ENCODE results near the gene TMED4. TPM values are rescaled to one million over a fixed set of nuclear protein-coding genes. Genes with fewer than 3 reads are reported as not detected.

TMED4 gene
- polyA plus RNA-seq, 1 donor (not counting 4 experiments of a cell fraction or from before 2014, with no cell fraction given): 45.8 TPM

DNA sequence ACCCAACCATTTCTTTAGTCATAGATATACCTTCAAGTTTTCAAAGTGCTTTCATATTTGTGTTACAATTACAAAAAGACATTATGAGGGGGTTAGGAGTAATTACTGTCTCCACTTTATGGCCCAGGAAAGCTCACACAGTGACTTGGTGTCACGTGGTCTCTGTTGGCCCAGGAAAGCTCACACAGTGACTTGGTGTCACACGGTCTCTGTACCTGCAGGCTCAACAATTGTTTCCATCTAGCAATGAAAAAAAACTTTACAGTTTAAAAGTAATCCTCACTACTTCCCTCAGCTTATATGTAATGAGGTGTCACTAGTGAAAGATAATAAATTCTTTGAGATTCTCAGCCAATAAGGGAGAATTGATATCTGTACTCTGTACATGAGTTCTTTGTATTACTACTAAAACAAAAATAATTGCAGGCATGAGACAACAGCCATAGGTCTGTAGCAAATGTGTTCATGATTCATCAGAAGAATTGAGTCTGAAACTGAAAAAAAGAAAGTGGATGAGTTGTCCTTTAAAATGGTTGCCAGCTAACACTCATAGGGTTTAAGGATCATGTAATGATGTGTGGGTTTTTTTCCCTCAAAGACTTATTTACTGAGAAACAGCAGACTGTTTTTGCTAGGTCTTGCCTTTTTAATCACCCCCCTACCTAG lies 35.3 kb upstream of the TMED4 start:
- Histone ChIP-seq H4K20me1 (ENCODE audit: control insufficient read depth, extremely low read depth, insufficient read depth, low read length) (no peaks in the 10 kb centered on the region), H3K9ac (ENCODE audit: control insufficient read depth, extremely low read depth, insufficient read depth, low read length) (peak overlapping the region; percentile 63), H2AFZ (ENCODE audit: control insufficient read depth, low read length) (no peak overlapping the region), H3K9me3 (ENCODE audit: control insufficient read depth, low read depth, low read length) (no peaks in the 10 kb centered on the region), H3K79me2 (ENCODE audit: control insufficient read depth, insufficient read depth, low read length) (peaks cover 97% of the 10 kb centered on the region), H3K4me3 (ENCODE audit: control insufficient read depth in 2 of 3, extremely low read depth in 1 of 3, insufficient read depth in 2 of 3, low read depth in 1 of 3, low read length in 3 of 3) (no peak overlapping the region), H3K9me1 (ENCODE audit: control insufficient read depth, extremely low read depth, insufficient read depth, low read length) (no peaks in the 10 kb centered on the region), H3K27me3 (ENCODE audit: control insufficient read depth, extremely low read depth, insufficient read depth, low read length) (no peaks in the 10 kb centered on the region), H3K4me2 (ENCODE audit: control insufficient read depth, extremely low read depth, insufficient read depth, low read depth, low read length) (peak overlapping the region; percentile 60), H3K27ac (ENCODE audit: control insufficient read depth, insufficient read depth, low read length) (peak overlapping the region; percentile 83), H3K36me3 (ENCODE audit: control insufficient read depth in 2 of 2, extremely low read depth in 1 of 2, insufficient read depth in 2 of 2, low read length in 2 of 2) (peaks cover 0 to 8% of the 10 kb centered on the region in 2 experiments), H3K4me1 (ENCODE audit: control insufficient read depth, extremely low read depth, insufficient read depth, low read length) (peaks cover 35% of the 10 kb centered on the region)
- no peak for DNase-seq (ENCODE audit: low read depth, low spot score)
- FAIRE-seq: peak; percentile 41
- dilution Hi-C loops (cut with MboI; ENCODE audit: extremely low pct_ligation_motif_present, low sequenced_read_pairs): no loop called here
- TF ChIP-seq, protein P1, sequence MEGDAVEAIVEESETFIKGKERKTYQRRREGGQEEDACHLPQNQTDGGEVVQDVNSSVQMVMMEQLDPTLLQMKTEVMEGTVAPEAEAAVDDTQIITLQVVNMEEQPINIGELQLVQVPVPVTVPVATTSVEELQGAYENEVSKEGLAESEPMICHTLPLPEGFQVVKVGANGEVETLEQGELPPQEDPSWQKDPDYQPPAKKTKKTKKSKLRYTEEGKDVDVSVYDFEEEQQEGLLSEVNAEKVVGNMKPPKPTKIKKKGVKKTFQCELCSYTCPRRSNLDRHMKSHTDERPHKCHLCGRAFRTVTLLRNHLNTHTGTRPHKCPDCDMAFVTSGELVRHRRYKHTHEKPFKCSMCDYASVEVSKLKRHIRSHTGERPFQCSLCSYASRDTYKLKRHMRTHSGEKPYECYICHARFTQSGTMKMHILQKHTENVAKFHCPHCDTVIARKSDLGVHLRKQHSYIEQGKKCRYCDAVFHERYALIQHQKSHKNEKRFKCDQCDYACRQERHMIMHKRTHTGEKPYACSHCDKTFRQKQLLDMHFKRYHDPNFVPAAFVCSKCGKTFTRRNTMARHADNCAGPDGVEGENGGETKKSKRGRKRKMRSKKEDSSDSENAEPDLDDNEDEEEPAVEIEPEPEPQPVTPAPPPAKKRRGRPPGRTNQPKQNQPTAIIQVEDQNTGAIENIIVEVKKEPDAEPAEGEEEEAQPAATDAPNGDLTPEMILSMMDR (optimal IDR thresholded peaks at IDR 0.05 in 1 of 3, IDR thresholded peaks at IDR 0.05 in 1 of 3, conservative IDR thresholded peaks at IDR 0.05 in 1 of 3; ENCODE audit: extremely low read depth in 1 of 3, insufficient read depth in 2 of 3, low read length in 3 of 3): no peak

GRCh38 chr7:44616545-44616944 lies 34.5 kb upstream of the TMED4 start:
- no peak overlapping the region for H3K27ac ChIP-seq (ENCODE audit: control insufficient read depth, insufficient read depth, low read length)
- H3K9ac ChIP-seq (ENCODE audit: control insufficient read depth, extremely low read depth, insufficient read depth, low read length): no peak overlapping the region
- no peak for TF ChIP-seq EZH2 (IDR thresholded peaks at IDR 0.05; ENCODE audit: low read length)
- TF ChIP-seq, protein P1 (optimal IDR thresholded peaks at IDR 0.05 in 1 of 3, IDR thresholded peaks at IDR 0.05 in 1 of 3, conservative IDR thresholded peaks at IDR 0.05 in 1 of 3; ENCODE audit: extremely low read depth in 1 of 3, insufficient read depth in 2 of 3, low read length in 3 of 3): no peak
- H3K27me3 ChIP-seq (ENCODE audit: control insufficient read depth, extremely low read depth, insufficient read depth, low read length): no peaks in the 10 kb centered on the region
- no peak overlapping the region for H3K4me2 ChIP-seq (ENCODE audit: control insufficient read depth, extremely low read depth, insufficient read depth, low read depth, low read length)
- H3K36me3 ChIP-seq (ENCODE audit: control insufficient read depth in 2 of 2, extremely low read depth in 1 of 2, insufficient read depth in 2 of 2, low read length in 2 of 2): peaks cover 0 to 8% of the 10 kb centered on the region in 2 experiments
- H3K4me3 ChIP-seq (ENCODE audit: control insufficient read depth in 2 of 3, extremely low read depth in 1 of 3, insufficient read depth in 2 of 3, low read depth in 1 of 3, low read length in 3 of 3): no peak overlapping the region
- peaks cover 3% of the 10 kb centered on the region for H4K20me1 ChIP-seq (ENCODE audit: control insufficient read depth, extremely low read depth, insufficient read depth, low read length)
- no peaks in the 10 kb centered on the region for H3K9me3 ChIP-seq (ENCODE audit: control insufficient read depth, low read depth, low read length)
- FAIRE-seq: no peak
- DNase-seq (ENCODE audit: low read depth, low spot score): no peak
- H3K79me2 ChIP-seq (ENCODE audit: control insufficient read depth, insufficient read depth, low read length): peaks cover 95% of the 10 kb centered on the region
- peaks cover 35% of the 10 kb centered on the region for H3K4me1 ChIP-seq (ENCODE audit: control insufficient read depth, extremely low read depth, insufficient read depth, low read length)
- no peaks in the 10 kb centered on the region for H3K9me1 ChIP-seq (ENCODE audit: control insufficient read depth, extremely low read depth, insufficient read depth, low read length)
- dilution Hi-C loops (cut with MboI; ENCODE audit: extremely low pct_ligation_motif_present, low sequenced_read_pairs): no loop called here
- no peak overlapping the region for H2AFZ ChIP-seq (ENCODE audit: control insufficient read depth, low read length)

Measured in keratinocyte (primary cell).